Ishikawa (cell line): ENCODE measurements around the gene OAS3.

Experiments
- CEBPB ChIP-seq: IDR thresholded peaks from 2 replicates; pipeline ENCODE4 v1.6.1; 2012
- CREB1 ChIP-seq: IDR thresholded peaks from 2 replicates; pipeline ENCODE4 v1.6.1; 2012; ENCODE audit warnings: low read depth
- EGR1 ChIP-seq: IDR thresholded peaks from 2 replicates; pipeline ENCODE4 v1.6.1; 2012
- EP300 ChIP-seq: IDR thresholded peaks from 2 replicates; pipeline ENCODE4 v1.6.1; 2012; ENCODE audit warnings: borderline replicate concordance
- FOXM1 ChIP-seq: IDR thresholded peaks from 2 replicates; pipeline ENCODE4 v1.6.1; 2012; ENCODE audit warnings: low read depth, borderline replicate concordance
- MAX ChIP-seq: IDR thresholded peaks from 2 replicates; pipeline ENCODE4 v1.6.1; 2012
- NFIC ChIP-seq: IDR thresholded peaks from 2 replicates; pipeline ENCODE4 v1.6.1; 2012
- RAD21 ChIP-seq: IDR thresholded peaks from 2 replicates; pipeline ENCODE4 v1.6.1; 2012; ENCODE audit warnings: low read depth
- REST ChIP-seq: IDR thresholded peaks from 2 replicates; pipeline ENCODE4 v1.6.1; 2012; ENCODE audit warnings: low read depth, mild to moderate bottlenecking
- TAF1 ChIP-seq: IDR thresholded peaks from 2 replicates; pipeline ENCODE4 v1.6.1; 2012; ENCODE audit warnings: low read depth, mild to moderate bottlenecking
- TCF12 ChIP-seq: IDR thresholded peaks from 2 replicates; pipeline ENCODE4 v1.6.1; 2012; ENCODE audit warnings: low read depth
- TEAD4 ChIP-seq: IDR thresholded peaks from 2 replicates; pipeline ENCODE4 v1.6.1; 2012
- USF1 ChIP-seq: IDR thresholded peaks from 2 replicates; pipeline ENCODE4 v1.6.1; 2012
- YY1 ChIP-seq: IDR thresholded peaks from 2 replicates; pipeline ENCODE4 v1.6.1; 2012; ENCODE audit warnings: low read depth
- ZBTB7A ChIP-seq: IDR thresholded peaks from 2 replicates; pipeline ENCODE4 v1.6.1; 2012; ENCODE audit warnings: low read depth

OAS3 gene

GRCh38 chr12:112997506-112997905 is 59.2 kb downstream of the OAS3 start:
- TF ChIP-seq USF1 (no peak), TCF12 (no peak), ZBTB7A (no peak), FOXM1 (no peak), CEBPB (no peak), RAD21 (no peak), CREB1 (no peak), TEAD4 (no peak), EP300 (no peak), YY1 (no peak), REST (no peak), NFIC (no peak), EGR1 (no peak), TAF1 (no peak)

- no peak for TF ChIP-seq ZBTB7A
- no peak for TF ChIP-seq YY1
- no peak for TF ChIP-seq TCF12
- TF ChIP-seq REST, result no peak
- no peak for TF ChIP-seq NFIC
- TF ChIP-seq CEBPB, result no peak
- TF ChIP-seq EP300, result no peak
- TF ChIP-seq TEAD4, result no peak
- TF ChIP-seq EGR1, result no peak
- no peak for TF ChIP-seq CREB1
Measured at GRCh38 chr12:112998987-112999767, 60.9 kb downstream of the OAS3 start.

- TF ChIP-seq TEAD4, result no peak
- TF ChIP-seq EGR1, result no peak
- no peak for TF ChIP-seq CREB1
- TF ChIP-seq USF1, result no peak
- TF ChIP-seq MAX, result no peak
- TF ChIP-seq FOXM1, result no peak
- TF ChIP-seq RAD21, result no peak
- no peak for TF ChIP-seq CEBPB
Measured at GRCh38 chr12:113000433-113000832, 62.2 kb downstream of the OAS3 start.

GRCh38 chr12:113002155-113002554 is 63.9 kb downstream of the OAS3 start:
- TF ChIP-seq MAX, result no peak
- TF ChIP-seq REST, result no peak
- no peak for TF ChIP-seq FOXM1
- TF ChIP-seq ZBTB7A, result no peak
- TF ChIP-seq TAF1, result no peak
- TF ChIP-seq USF1, result no peak
- TF ChIP-seq CREB1, result no peak
- TF ChIP-seq TEAD4, result no peak
- TF ChIP-seq YY1, result no peak
